ENCODE measurements around the gene RYR3.
A peak's percentile ranks its signal among the peaks of the same experiment; 100 is the strongest.

The RYR3 gene

DNA sequence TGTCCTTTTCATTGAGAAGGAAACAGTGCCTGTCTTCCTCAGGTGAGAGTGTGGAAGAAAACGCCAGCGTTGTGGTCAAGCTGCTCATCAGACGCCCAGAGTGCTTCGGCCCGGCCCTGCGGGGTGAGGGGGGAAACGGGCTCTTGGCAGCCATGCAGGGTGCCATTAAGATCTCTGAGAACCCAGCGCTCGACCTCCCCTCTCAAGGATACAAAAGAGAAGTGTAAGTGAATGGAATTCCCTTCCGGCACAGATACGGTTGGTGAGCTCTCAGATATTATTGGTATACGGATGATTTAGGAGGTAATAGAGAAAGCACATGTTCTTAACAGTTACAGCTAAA is 411.9 kb downstream of the RYR3 start:
- TF ChIP-seq, protein P1, sequence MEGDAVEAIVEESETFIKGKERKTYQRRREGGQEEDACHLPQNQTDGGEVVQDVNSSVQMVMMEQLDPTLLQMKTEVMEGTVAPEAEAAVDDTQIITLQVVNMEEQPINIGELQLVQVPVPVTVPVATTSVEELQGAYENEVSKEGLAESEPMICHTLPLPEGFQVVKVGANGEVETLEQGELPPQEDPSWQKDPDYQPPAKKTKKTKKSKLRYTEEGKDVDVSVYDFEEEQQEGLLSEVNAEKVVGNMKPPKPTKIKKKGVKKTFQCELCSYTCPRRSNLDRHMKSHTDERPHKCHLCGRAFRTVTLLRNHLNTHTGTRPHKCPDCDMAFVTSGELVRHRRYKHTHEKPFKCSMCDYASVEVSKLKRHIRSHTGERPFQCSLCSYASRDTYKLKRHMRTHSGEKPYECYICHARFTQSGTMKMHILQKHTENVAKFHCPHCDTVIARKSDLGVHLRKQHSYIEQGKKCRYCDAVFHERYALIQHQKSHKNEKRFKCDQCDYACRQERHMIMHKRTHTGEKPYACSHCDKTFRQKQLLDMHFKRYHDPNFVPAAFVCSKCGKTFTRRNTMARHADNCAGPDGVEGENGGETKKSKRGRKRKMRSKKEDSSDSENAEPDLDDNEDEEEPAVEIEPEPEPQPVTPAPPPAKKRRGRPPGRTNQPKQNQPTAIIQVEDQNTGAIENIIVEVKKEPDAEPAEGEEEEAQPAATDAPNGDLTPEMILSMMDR (IDR thresholded peaks at IDR 0.05; ENCODE audit: insufficient read depth, low read depth, low read length, missing control alignments) = no peak
- no peak for DNase-seq (ENCODE audit: low read depth)

DNA sequence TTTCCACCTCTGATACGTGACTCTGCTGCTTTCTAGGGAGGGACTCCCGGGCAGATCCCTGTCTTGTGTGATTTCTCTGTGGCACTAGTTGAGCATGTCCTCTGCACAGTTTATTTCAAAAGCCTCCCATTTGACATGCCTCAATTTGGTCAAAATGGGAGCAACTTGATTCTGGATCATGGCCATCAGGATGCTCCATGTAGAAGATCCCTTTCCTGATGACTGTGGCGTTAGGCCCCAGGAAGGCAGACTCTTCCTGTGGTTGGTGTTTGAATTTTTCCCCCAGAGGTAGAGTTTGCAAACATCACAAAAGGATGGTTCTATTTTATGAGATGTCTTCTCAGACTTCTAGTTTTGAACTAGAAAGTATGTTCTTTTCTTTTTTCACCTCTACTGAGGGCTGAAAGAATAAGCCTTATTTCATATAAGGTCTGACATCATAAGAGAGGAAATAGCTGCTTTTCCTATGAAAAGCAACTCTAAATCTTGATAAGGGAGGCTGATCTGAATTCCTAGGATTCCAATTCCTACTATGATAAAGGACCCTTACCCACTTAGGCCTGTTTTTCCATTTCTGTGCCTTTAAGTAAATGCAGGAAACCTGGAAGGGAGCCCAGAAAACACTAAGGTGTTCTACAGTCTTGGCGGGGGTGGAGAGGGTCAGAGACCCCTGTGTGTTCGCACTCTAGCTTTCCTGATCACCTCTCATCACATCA is 413.7 kb downstream of the RYR3 start:
- TF ChIP-seq, protein P1 (IDR thresholded peaks at IDR 0.05; ENCODE audit: insufficient read depth, low read depth, low read length, missing control alignments) = no peak
- H3K4me3 ChIP-seq (ENCODE audit: low read length) = no peak overlapping the region
- DNase-seq (ENCODE audit: low read depth) = no peak

More for the DNA sequence above, 411.9 kb downstream of the RYR3 start:
- H3K4me3 ChIP-seq (ENCODE audit: low read length) = no peak overlapping the region

DNA sequence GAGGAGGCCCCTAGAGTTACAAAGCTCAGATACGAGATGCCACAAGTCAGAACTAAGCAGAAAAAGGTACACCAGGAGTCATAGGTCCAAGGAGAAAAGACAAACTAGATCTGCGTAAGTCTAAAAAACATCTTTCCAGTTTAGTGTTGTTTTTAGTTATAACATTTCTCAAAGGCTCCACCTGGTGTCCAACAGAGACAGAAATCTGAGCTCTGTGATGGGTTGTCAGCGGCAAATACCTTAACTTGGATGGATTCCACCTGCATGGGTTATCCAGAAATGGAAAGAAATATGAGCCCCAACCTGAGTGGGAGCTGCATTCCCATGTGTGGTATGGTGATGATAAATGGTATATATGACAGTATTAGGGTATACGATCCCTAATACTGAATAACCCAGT is 418.9 kb downstream of the RYR3 start:
- TF ChIP-seq, protein P1 (IDR thresholded peaks at IDR 0.05; ENCODE audit: insufficient read depth, low read depth, low read length, missing control alignments) = peak; percentile 64
- no peak overlapping the region for H3K4me3 ChIP-seq (ENCODE audit: low read length)
- DNase-seq (ENCODE audit: low read depth) = peak; percentile 59

DNA sequence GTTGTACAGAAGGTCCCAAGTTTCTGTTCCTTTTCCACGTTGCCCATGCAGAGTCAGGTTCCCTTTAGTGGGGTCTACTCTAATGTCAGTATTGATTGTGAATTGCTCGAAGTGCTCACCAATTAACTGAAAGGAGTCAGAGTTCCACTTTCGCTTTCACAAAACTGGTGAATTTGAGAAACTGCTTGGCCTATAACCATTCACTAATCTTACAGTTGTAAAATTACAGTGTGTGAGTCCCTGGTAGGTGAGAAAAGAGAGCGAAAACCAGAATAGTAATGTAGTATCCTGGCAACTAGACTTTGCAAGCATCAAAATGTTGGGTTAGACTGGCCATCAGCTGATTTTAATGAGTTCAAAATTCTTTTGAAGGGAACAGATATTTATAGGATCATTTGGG is 420.0 kb downstream of the RYR3 start:
- H3K4me3 ChIP-seq (ENCODE audit: low read length) = no peak overlapping the region
- TF ChIP-seq, protein P1 (IDR thresholded peaks at IDR 0.05; ENCODE audit: insufficient read depth, low read depth, low read length, missing control alignments) = no peak
- DNase-seq (ENCODE audit: low read depth) = no peak

DNA sequence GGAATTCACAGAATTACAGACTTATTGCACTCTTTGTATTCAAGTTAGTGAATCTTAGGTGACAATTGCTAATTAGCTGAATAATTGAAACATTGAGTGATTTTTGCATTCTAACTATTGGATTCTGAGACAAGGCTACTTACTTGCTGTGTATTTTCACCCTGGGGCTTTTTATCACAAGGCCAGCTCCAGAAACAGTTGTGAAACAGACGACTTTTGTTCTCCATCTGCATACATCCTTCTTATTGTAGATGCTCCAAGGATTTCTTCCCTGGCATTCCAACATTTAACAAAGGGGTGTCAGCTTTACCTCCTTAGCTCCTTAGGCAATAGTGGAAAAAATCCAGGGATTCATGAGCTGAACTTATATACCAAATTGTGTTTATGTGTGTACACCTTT is 424.4 kb downstream of the RYR3 start:
- H3K4me3 ChIP-seq (ENCODE audit: low read length) = no peak overlapping the region
- TF ChIP-seq, protein P1 (IDR thresholded peaks at IDR 0.05; ENCODE audit: insufficient read depth, low read depth, low read length, missing control alignments) = no peak
- DNase-seq (ENCODE audit: low read depth) = no peak

DNA sequence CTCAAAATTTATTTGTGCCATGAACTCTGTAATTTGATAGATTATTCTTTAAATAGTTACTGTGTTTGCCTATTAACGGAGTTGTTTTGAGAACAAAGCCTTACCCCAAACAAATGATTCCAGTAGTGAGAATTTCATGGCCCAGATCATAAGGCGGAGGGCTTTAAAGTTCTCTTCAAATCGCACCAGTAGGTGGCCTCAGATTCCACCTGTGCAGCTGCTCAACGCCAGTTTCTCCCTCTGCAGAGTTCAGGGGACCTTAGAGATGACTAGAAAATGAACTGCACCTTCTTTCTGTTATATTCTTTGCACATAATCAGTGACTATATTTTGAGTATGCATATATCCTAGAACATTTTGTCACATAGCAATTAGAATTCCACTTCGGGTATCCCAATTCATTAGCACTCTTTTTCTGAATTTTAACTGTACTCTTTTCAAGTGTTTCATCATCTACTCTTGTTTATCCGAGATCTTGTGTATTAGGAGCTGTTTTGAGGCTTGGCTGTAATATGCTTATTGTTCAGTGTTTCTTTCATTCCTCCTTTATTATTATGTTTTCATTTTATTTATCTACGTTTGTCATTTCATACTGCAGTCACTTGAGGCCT is 425.0 kb downstream of the RYR3 start:
- no peak overlapping the region for H3K4me3 ChIP-seq (ENCODE audit: low read length)
- DNase-seq (ENCODE audit: low read depth) = peak; percentile 55
- TF ChIP-seq, protein P1 (IDR thresholded peaks at IDR 0.05; ENCODE audit: insufficient read depth, low read depth, low read length, missing control alignments) = peak; percentile 79

All from epithelial cell of esophagus (primary cell).